Endothelial cell (in vitro differentiated cells): ENCODE results near the gene JMJD6. TPM values are rescaled to one million over a fixed set of nuclear protein-coding genes. Genes with fewer than 3 reads are reported as not detected.

ENCODE experiments used
- DNase-seq: peaks from one replicate; pipeline ENCODE4 v3.0.0; 2021; ENCODE audit warnings: low spot score
- H3K27ac Mint-ChIP-seq: one replicate; pipeline ENCODE4 v1.8.0; 2021; ENCODE audit warnings: mixed read lengths, inconsistent platforms; ENCODE audit not compliant: unreplicated experiment
- H3K27me3 Mint-ChIP-seq: one replicate; pipeline ENCODE4 v1.8.0; 2021; ENCODE audit warnings: mild to moderate bottlenecking, moderate library complexity, mixed read lengths, inconsistent platforms; ENCODE audit not compliant: unreplicated experiment
- H3K36me3 Mint-ChIP-seq: one replicate; pipeline ENCODE4 v1.8.0; 2021; ENCODE audit warnings: mild to moderate bottlenecking, low read depth, mixed read lengths, inconsistent platforms; ENCODE audit not compliant: unreplicated experiment
- H3K4me1 Mint-ChIP-seq: one replicate; pipeline ENCODE4 v1.8.0; 2021; ENCODE audit warnings: mild to moderate bottlenecking, mixed read lengths, inconsistent platforms; ENCODE audit not compliant: unreplicated experiment
- H3K4me3 Mint-ChIP-seq: one replicate; pipeline ENCODE4 v1.8.0; 2021; ENCODE audit warnings: mild to moderate bottlenecking, mixed read lengths, inconsistent platforms; ENCODE audit not compliant: unreplicated experiment
- H3K9me3 Mint-ChIP-seq: one replicate; pipeline ENCODE4 v1.8.0; 2021; ENCODE audit warnings: mixed read lengths, inconsistent platforms; ENCODE audit not compliant: unreplicated experiment
- CTCF ChIP-seq: fragments of 200-600 bp; sonication (generic); IDR thresholded peaks from one replicate; pipeline ENCODE4 v1.5.0; 2021; ENCODE audit warnings: antibody characterized with exemption; ENCODE audit not compliant: unreplicated experiment
- total RNA-seq: library from RNA; stranded (reverse); fragmentation: NEBNext Ultra II Directional; extraction: Animal tissue kit (Norgen Biotek cat#: 25700); gene quantifications from one replicate; pipeline ENCODE4 v1.2.1, GENCODE V29; 2021; ENCODE audit not compliant: unreplicated experiment

JMJD6 gene
- total RNA-seq, 1 donor from 2014 or later = 25.6 TPM

- DNase-seq = no peak
- Mint-ChIP-seq H3K4me1 (peaks cover 34% of the 10 kb centered on the region), H3K9me3 (no peaks in the 10 kb centered on the region), H3K27ac (peak overlapping the region; percentile 94), H3K36me3 (peaks cover 28% of the 10 kb centered on the region), H3K27me3 (peaks cover 14% of the 10 kb centered on the region), H3K4me3 (peak overlapping the region; percentile 96)
- no peak for TF ChIP-seq CTCF
These were observed 12.1 kb upstream of the JMJD6 start for GRCh38 chr17:76738468-76738850.

GRCh38 chr17:76737676-76738467 is 11.5 kb upstream of the JMJD6 start, which contains the start of gene MFSD11:
MFSD11 (plus strand) TSS chr17:76738119; CDS start chr17:76738353, 234 bp downstream.
- Mint-ChIP-seq H3K4me3 (peak within 1 kb of the TSS; percentile 96), H3K9me3 (no peaks in the 10 kb centered on the region), H3K27me3 (peaks cover 14% of the 10 kb centered on the region), H3K27ac (peak within 1 kb of the TSS; percentile 94), H3K4me1 (peaks cover 38% of the 10 kb centered on the region), H3K36me3 (peaks cover 33% of the 10 kb centered on the region)
- peak; percentile 93 for DNase-seq
- no peak for TF ChIP-seq CTCF

- peaks cover 14% of the 10 kb centered on the region for H3K27me3 Mint-ChIP-seq
- peaks cover 31% of the 10 kb centered on the region for H3K36me3 Mint-ChIP-seq
These were observed 10.8 kb upstream of the JMJD6 start, which contains the start of gene SRSF2 for GRCh38 chr17:76737082-76737675. SRSF2 (minus strand) TSS chr17:76737331; CDS start chr17:76737160, 171 bp downstream.

GRCh38 chr17:76736349-76737081 is 10.1 kb upstream of the JMJD6 start:
- H3K36me3 Mint-ChIP-seq = peaks cover 31% of the 10 kb centered on the region
- no peaks in the 10 kb centered on the region for H3K9me3 Mint-ChIP-seq
- peak; percentile 77 for DNase-seq
- no peak for TF ChIP-seq CTCF
- peak overlapping the region; percentile 100 for H3K4me3 Mint-ChIP-seq
- peaks cover 14% of the 10 kb centered on the region for H3K27me3 Mint-ChIP-seq
- peaks cover 38% of the 10 kb centered on the region for H3K4me1 Mint-ChIP-seq
- H3K27ac Mint-ChIP-seq = peak overlapping the region; percentile 98

More at GRCh38 chr17:76737082-76737675, 10.8 kb upstream of the JMJD6 start, which contains the start of gene SRSF2:
- H3K4me1 Mint-ChIP-seq = peaks cover 38% of the 10 kb centered on the region
- DNase-seq = peak; percentile 99
- peak within 1 kb of the TSS; percentile 100 for H3K4me3 Mint-ChIP-seq
- H3K27ac Mint-ChIP-seq = peak within 1 kb of the TSS; percentile 98
- H3K9me3 Mint-ChIP-seq = no peaks in the 10 kb centered on the region
- TF ChIP-seq CTCF = no peak
